ENCODE results near the gene RGS6.
A peak's percentile ranks its signal among the peaks of the same experiment; 100 is the strongest.

The RGS6 gene

GRCh38 chr14:72128629-72129028 lies 196.4 kb downstream of the RGS6 start:
- Histone ChIP-seq H3K9me3 (peaks cover 14% of the 10 kb centered on the region; the same call in 1 of the 2 replicates), H3K27ac (no peak overlapping the region), H3K4me3 (no peak overlapping the region), H3K4me2 (peak overlapping the region; percentile 66), H3K4me1 (peaks cover 31% of the 10 kb centered on the region), H4K20me1 (no peaks in the 10 kb centered on the region), H3K36me3 (no peaks in the 10 kb centered on the region), H3K9ac (no peak overlapping the region), H3K27me3 (no peaks in the 10 kb centered on the region)
- TF ChIP-seq Cebpa-rat (IDR thresholded peaks at IDR 0.05) = no peak

DNA sequence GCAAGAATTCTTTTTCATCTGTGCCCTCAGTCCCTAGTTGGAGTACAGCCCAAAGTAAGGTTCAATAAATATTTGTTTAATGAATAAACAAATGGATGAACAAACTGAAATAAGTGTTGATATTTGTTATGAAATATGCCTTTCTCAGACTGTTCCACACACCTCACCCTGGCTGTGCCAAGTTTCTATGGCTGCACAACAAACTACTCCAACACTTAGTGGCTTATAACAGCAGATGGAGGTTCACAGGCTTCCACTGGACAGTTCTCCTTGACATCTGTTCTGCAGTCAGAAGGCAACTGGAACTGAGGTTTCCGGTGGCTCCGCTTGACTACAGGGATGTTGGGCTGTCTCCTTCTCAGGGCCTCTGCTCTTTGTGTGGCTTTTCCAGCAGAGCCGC lies 197.1 kb downstream of the RGS6 start:
- Histone ChIP-seq H3K27ac (no peak overlapping the region), H3K27me3 (no peaks in the 10 kb centered on the region), H3K9me3 (peaks cover 14% of the 10 kb centered on the region; the same call in 1 of the 2 replicates), H3K4me1 (peaks cover 26% of the 10 kb centered on the region), H3K4me3 (no peak overlapping the region), H3K9ac (no peak overlapping the region), H3K36me3 (no peaks in the 10 kb centered on the region), H4K20me1 (no peaks in the 10 kb centered on the region), H3K4me2 (peak overlapping the region; percentile 66)
- no peak for TF ChIP-seq Cebpa-rat (IDR thresholded peaks at IDR 0.05)

GRCh38 chr14:72141084-72141483 lies 208.9 kb downstream of the RGS6 start:
- Histone ChIP-seq H3K27me3 (no peaks in the 10 kb centered on the region), H4K20me1 (no peaks in the 10 kb centered on the region), H3K27ac (no peak overlapping the region), H3K4me2 (no peak overlapping the region), H3K9me3 (no peaks in the 10 kb centered on the region), H3K4me3 (no peak overlapping the region), H3K4me1 (peaks cover 21% of the 10 kb centered on the region), H3K36me3 (no peaks in the 10 kb centered on the region), H3K9ac (no peak overlapping the region)
- no peak for TF ChIP-seq Cebpa-rat (IDR thresholded peaks at IDR 0.05)

DNA sequence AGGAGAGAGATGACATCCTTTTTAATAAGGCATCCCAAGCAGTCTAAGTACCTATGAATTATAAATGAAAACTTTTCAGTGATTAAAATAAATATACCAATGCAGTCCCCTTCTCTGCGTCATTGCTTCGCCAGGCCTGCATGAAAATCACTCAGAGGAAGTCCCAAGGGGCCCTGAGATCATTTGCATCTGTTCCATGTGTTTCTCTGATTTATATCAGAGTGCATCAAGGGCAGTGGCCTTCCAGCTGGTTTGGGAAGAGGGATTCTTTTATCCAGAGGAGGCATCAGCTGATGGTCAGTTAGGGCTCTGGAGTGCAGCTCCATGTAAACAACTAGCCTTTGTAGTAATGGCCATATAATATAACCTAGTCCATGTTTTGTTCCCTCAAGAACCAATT lies 210.1 kb downstream of the RGS6 start:
- Histone ChIP-seq H3K4me2 (peak overlapping the region; percentile 45), H3K4me3 (no peak overlapping the region), H3K36me3 (no peaks in the 10 kb centered on the region), H3K27me3 (no peaks in the 10 kb centered on the region), H3K9ac (no peak overlapping the region), H4K20me1 (no peaks in the 10 kb centered on the region), H3K4me1 (peaks cover 21% of the 10 kb centered on the region), H3K27ac (no peak overlapping the region), H3K9me3 (no peaks in the 10 kb centered on the region)
- no peak for TF ChIP-seq Cebpa-rat (IDR thresholded peaks at IDR 0.05)

DNA sequence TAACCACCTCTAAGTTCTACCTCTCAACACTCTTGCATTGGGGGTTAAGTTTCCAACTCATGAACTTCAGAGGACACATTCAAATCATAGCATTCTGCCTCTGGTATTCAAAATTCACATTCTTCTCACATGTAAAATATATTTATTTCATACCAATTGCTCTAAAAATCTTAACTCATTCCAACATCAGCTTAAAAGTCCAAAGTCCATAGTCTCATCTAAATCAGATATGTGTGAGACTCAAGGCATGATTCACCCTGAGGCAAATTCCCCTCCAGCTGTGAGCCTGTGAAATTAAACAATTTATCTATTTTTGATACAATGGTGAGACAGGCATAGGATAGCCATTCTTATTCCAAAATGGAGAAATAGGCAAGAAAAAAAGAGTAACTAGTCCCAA lies 214.0 kb downstream of the RGS6 start:
- Histone ChIP-seq H3K9ac (no peak overlapping the region), H4K20me1 (no peaks in the 10 kb centered on the region), H3K4me3 (no peak overlapping the region), H3K4me2 (no peak overlapping the region), H3K36me3 (no peaks in the 10 kb centered on the region), H3K9me3 (no peaks in the 10 kb centered on the region), H3K4me1 (peaks cover 21% of the 10 kb centered on the region), H3K27ac (no peak overlapping the region), H3K27me3 (no peaks in the 10 kb centered on the region)
- no peak for TF ChIP-seq Cebpa-rat (IDR thresholded peaks at IDR 0.05)

- peaks cover 16% of the 10 kb centered on the region for H3K4me1 ChIP-seq
- TF ChIP-seq Cebpa-rat (IDR thresholded peaks at IDR 0.05) = no peak
- H3K27ac ChIP-seq = no peak overlapping the region
- peaks cover 31% of the 10 kb centered on the region for H3K9me3 ChIP-seq
- H3K36me3 ChIP-seq = no peaks in the 10 kb centered on the region
- no peak overlapping the region for H3K4me2 ChIP-seq
- no peaks in the 10 kb centered on the region for H4K20me1 ChIP-seq
- no peak overlapping the region for H3K9ac ChIP-seq
- H3K27me3 ChIP-seq = no peaks in the 10 kb centered on the region
- H3K4me3 ChIP-seq = no peak overlapping the region
Observed at GRCh38 chr14:72154645-72155378, 222.6 kb downstream of the RGS6 start.

- Histone ChIP-seq H3K4me2 (no peak overlapping the region), H3K9ac (no peak overlapping the region), H3K36me3 (no peaks in the 10 kb centered on the region), H3K27ac (no peak overlapping the region), H3K9me3 (peaks cover 31% of the 10 kb centered on the region), H3K27me3 (no peaks in the 10 kb centered on the region), H3K4me1 (peaks cover 16% of the 10 kb centered on the region), H4K20me1 (no peaks in the 10 kb centered on the region), H3K4me3 (no peak overlapping the region)
- TF ChIP-seq Cebpa-rat (IDR thresholded peaks at IDR 0.05) = no peak
Observed at GRCh38 chr14:72155379-72155993, 223.3 kb downstream of the RGS6 start.

DNA sequence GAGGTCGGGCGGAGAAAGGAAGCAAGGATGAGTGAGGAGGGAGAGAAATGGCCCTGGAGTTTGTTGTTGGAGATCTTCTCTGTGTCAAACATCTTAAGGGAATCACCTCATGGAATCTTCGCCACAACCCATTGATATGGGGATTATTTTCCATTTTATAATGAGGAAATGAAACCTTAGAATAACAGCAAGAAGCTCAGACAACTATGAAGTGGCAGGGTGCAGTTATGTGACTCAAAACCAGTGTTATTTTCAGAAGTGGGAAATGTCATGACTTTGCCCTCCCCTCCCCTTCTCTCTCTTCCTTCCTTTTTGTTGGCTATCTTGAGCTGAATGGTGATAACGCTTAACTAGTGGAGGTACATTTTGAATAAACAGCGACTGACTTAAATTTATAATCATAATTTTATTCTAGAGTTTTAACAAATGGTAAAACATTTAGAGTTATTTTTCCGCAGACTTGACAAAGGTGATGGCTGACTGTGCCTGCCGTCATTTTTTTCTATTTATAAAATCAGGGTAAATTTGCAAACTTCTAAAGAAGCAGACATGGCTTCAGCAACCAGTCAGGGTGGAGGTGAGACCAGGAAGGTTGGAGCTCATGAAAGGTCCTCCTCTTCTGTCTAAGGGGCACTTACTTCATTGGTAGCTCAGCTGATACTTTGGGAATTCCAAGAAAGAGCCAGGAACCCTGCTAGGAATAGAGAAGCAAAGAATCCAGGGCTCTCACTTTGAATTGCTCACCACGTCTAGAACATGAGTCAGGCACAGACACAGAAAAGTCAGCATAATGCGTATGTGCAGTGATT lies 232.4 kb downstream of the RGS6 start:
- H3K9me3 ChIP-seq = peaks cover 4% of the 10 kb centered on the region; the same call in 1 of the 2 replicates
- no peaks in the 10 kb centered on the region for H3K36me3 ChIP-seq
- H3K27ac ChIP-seq = peak overlapping the region; percentile 70
- H3K4me3 ChIP-seq = peak overlapping the region; percentile 49
- H3K27me3 ChIP-seq = no peaks in the 10 kb centered on the region
- H4K20me1 ChIP-seq = no peaks in the 10 kb centered on the region
- H3K4me1 ChIP-seq = peaks cover 50% of the 10 kb centered on the region
- no peak for TF ChIP-seq Cebpa-rat (IDR thresholded peaks at IDR 0.05)
- peak overlapping the region; percentile 11; the same call in 1 of the 2 replicates for H3K9ac ChIP-seq
- peak overlapping the region; percentile 89 for H3K4me2 ChIP-seq

GRCh38 chr14:72165229-72165698 lies 233.0 kb downstream of the RGS6 start:
- H3K9ac ChIP-seq = peak overlapping the region; percentile 11; the same call in 1 of the 2 replicates
- H3K4me3 ChIP-seq = peak overlapping the region; percentile 49
- no peaks in the 10 kb centered on the region for H3K36me3 ChIP-seq
- H3K4me2 ChIP-seq = peak overlapping the region; percentile 89
- H3K4me1 ChIP-seq = peaks cover 56% of the 10 kb centered on the region
- H4K20me1 ChIP-seq = no peaks in the 10 kb centered on the region
- TF ChIP-seq Cebpa-rat (IDR thresholded peaks at IDR 0.05) = peak; percentile 73
- H3K9me3 ChIP-seq = peaks cover 4% of the 10 kb centered on the region; the same call in 1 of the 2 replicates
- H3K27ac ChIP-seq = peak overlapping the region; percentile 70
- H3K27me3 ChIP-seq = no peaks in the 10 kb centered on the region
